Skeletal muscle satellite cell (primary cell): Measurements from ENCODE around the gene RAPGEF1.
A peak's percentile ranks its signal among the peaks of the same experiment; 100 is the strongest.
"Not testable (repeated sequence)": the region's sequence is repeated elsewhere in the genome, so short reads cannot be mapped to it uniquely, and the experiment has no call there.

ENCODE experiments used
- H3K27me3 ChIP-seq: 2 replicates; pipeline ENCODE4 v1.7.0; 2013; ENCODE audit warnings: low read length; ENCODE audit not compliant: control insufficient read depth, insufficient read depth
- H3K36me3 ChIP-seq: 2 replicates; pipeline ENCODE4 v1.7.0; 2013; ENCODE audit warnings: mild to moderate bottlenecking, control low read depth, low read length; ENCODE audit not compliant: insufficient read depth
- H3K4me1 ChIP-seq: 2 replicates; pipeline ENCODE4 v1.7.0; 2013; ENCODE audit warnings: low read length; ENCODE audit not compliant: control insufficient read depth, insufficient read depth
- H3K4me2 ChIP-seq: 2 replicates; pipeline ENCODE4 v1.7.0; 2013; ENCODE audit warnings: mild to moderate bottlenecking, low read length
- H3K4me3 ChIP-seq: 2 replicates; pipeline ENCODE4 v1.7.0; 2013; ENCODE audit warnings: low read length
- H3K9ac ChIP-seq: 2 replicates; pipeline ENCODE4 v1.7.0; 2013; ENCODE audit warnings: mild to moderate bottlenecking, low read depth, low read length, moderate library complexity
- H3K9me3 ChIP-seq: replicated peaks from 2 replicates; pipeline ENCODE4 v1.7.0; 2013; ENCODE audit warnings: mild to moderate bottlenecking, control low read depth, low read length

RAPGEF1 gene

GRCh38 chr9:131769361-131769760 lies 29.5 kb upstream of the RAPGEF1 start:
- Histone ChIP-seq H3K27me3 (peaks cover 59% of the 10 kb centered on the region), H3K4me2 (no peak overlapping the region), H3K9ac (no peak overlapping the region), H3K36me3 (no peaks in the 10 kb centered on the region), H3K4me3 (no peak overlapping the region), H3K4me1 (no peaks in the 10 kb centered on the region), H3K9me3 (no peaks in the 10 kb centered on the region)

- no peaks in the 10 kb centered on the region for H3K9me3 ChIP-seq
- no peaks in the 10 kb centered on the region for H3K36me3 ChIP-seq
These were observed 24.7 kb upstream of the RAPGEF1 start for GRCh38 chr9:131764568-131764967.

GRCh38 chr9:131762356-131762932 lies 22.6 kb upstream of the RAPGEF1 start:
- Histone ChIP-seq H3K4me3 (no peak overlapping the region), H3K9ac (no peak overlapping the region), H3K4me2 (peak overlapping the region; percentile 64), H3K4me1 (peaks cover 2% of the 10 kb centered on the region), H3K9me3 (no peaks in the 10 kb centered on the region), H3K36me3 (no peaks in the 10 kb centered on the region), H3K27me3 (peaks cover 46% of the 10 kb centered on the region)

More at GRCh38 chr9:131764568-131764967, 24.7 kb upstream of the RAPGEF1 start:
- Histone ChIP-seq H3K4me1 (peaks cover 2% of the 10 kb centered on the region), H3K9ac (no peak overlapping the region), H3K4me3 (no peak overlapping the region), H3K4me2 (no peak overlapping the region), H3K27me3 (peaks cover 31% of the 10 kb centered on the region)

GRCh38 chr9:131759017-131759647 lies 19.3 kb upstream of the RAPGEF1 start:
- H3K4me1 ChIP-seq = peaks cover 2% of the 10 kb centered on the region
- no peak overlapping the region for H3K4me2 ChIP-seq
- no peak overlapping the region for H3K4me3 ChIP-seq
- no peak overlapping the region for H3K9ac ChIP-seq
- no peaks in the 10 kb centered on the region for H3K36me3 ChIP-seq
- peaks cover 28% of the 10 kb centered on the region for H3K27me3 ChIP-seq
- no peaks in the 10 kb centered on the region for H3K9me3 ChIP-seq

GRCh38 chr9:131757549-131757948 lies 17.7 kb upstream of the RAPGEF1 start:
- Histone ChIP-seq H3K4me2 (no peak overlapping the region), H3K27me3 (peaks cover 28% of the 10 kb centered on the region), H3K4me3 (no peak overlapping the region), H3K9me3 (no peaks in the 10 kb centered on the region), H3K4me1 (peaks cover under 1% of the 10 kb centered on the region), H3K36me3 (no peaks in the 10 kb centered on the region), H3K9ac (no peak overlapping the region)

GRCh38 chr9:131755541-131756198 lies 15.8 kb upstream of the RAPGEF1 start:
- H3K36me3 ChIP-seq = no peaks in the 10 kb centered on the region
- peaks cover 28% of the 10 kb centered on the region for H3K27me3 ChIP-seq
- no peak overlapping the region for H3K4me2 ChIP-seq
- H3K4me1 ChIP-seq = no peaks in the 10 kb centered on the region
- no peak overlapping the region for H3K4me3 ChIP-seq
- H3K9ac ChIP-seq = no peak overlapping the region
- H3K9me3 ChIP-seq = no peaks in the 10 kb centered on the region

- H3K9me3 ChIP-seq = no peaks in the 10 kb centered on the region
- no peaks in the 10 kb centered on the region for H3K4me1 ChIP-seq
These were observed 15.0 kb upstream of the RAPGEF1 start for GRCh38 chr9:131754846-131755245.

GRCh38 chr9:131753751-131754150 lies 13.9 kb upstream of the RAPGEF1 start:
- peaks cover 25% of the 10 kb centered on the region for H3K27me3 ChIP-seq
- not testable (repeated sequence) for H3K4me1 ChIP-seq, H3K4me3 ChIP-seq, H3K4me2 ChIP-seq, H3K36me3 ChIP-seq, H3K9ac ChIP-seq, H3K9me3 ChIP-seq

More at GRCh38 chr9:131754846-131755245, 15.0 kb upstream of the RAPGEF1 start:
- no peak overlapping the region for H3K4me2 ChIP-seq
- H3K36me3 ChIP-seq = no peaks in the 10 kb centered on the region
- H3K27me3 ChIP-seq = peaks cover 35% of the 10 kb centered on the region
- H3K9ac ChIP-seq = no peak overlapping the region
- no peak overlapping the region for H3K4me3 ChIP-seq

- Histone ChIP-seq H3K4me2 (no peak overlapping the region), H3K4me3 (no peak overlapping the region), H3K9ac (no peak overlapping the region), H3K4me1 (no peaks in the 10 kb centered on the region), H3K27me3 (peaks cover 12% of the 10 kb centered on the region), H3K36me3 (no peaks in the 10 kb centered on the region), H3K9me3 (no peaks in the 10 kb centered on the region)
These were observed 12.5 kb upstream of the RAPGEF1 start for GRCh38 chr9:131752231-131752884.

- Histone ChIP-seq H3K9ac (no peak overlapping the region), H3K4me2 (no peak overlapping the region), H3K4me1 (no peaks in the 10 kb centered on the region), H3K36me3 (no peaks in the 10 kb centered on the region), H3K4me3 (no peak overlapping the region), H3K9me3 (no peaks in the 10 kb centered on the region), H3K27me3 (peaks cover 7% of the 10 kb centered on the region)
These were observed 8.6 kb upstream of the RAPGEF1 start for GRCh38 chr9:131748411-131748955.

- Histone ChIP-seq H3K9ac (no peak overlapping the region), H3K9me3 (no peaks in the 10 kb centered on the region), H3K4me2 (no peak overlapping the region), H3K4me3 (no peak overlapping the region), H3K36me3 (no peaks in the 10 kb centered on the region), H3K27me3 (peaks cover 7% of the 10 kb centered on the region), H3K4me1 (no peaks in the 10 kb centered on the region)
These were observed 7.5 kb upstream of the RAPGEF1 start for GRCh38 chr9:131747352-131747751.
